GM18873 (cell line): Measurements from ENCODE around the gene RECK.
"Not testable (repeated sequence)": the region's sequence is repeated elsewhere in the genome, so short reads cannot be mapped to it uniquely, and the experiment has no call there.

Source experiments
- ATAC-seq: cut with Tn5 transposase; IDR thresholded peaks from one replicate; pipeline ENCODE4 v1.9.1; 2021; ENCODE audit warnings: mild to moderate bottlenecking, moderate library complexity, moderate number of reproducible peaks; ENCODE audit not compliant: unreplicated experiment, low FRiP score

RECK gene

GRCh38 chr9:36036780-36037548, at the start of gene RECK:
TSS of gene RECK (plus strand) at chr9:36036913. CDS start at chr9:36036999, 86 bp downstream.
- ATAC-seq = no peak

- no peak for ATAC-seq
Measured at GRCh38 chr9:35990155-35990554, 46.6 kb upstream of the RECK start.

GRCh38 chr9:35993136-35993535, 43.6 kb upstream of the RECK start:
- not testable (repeated sequence) for ATAC-seq

- ATAC-seq = no peak
Measured at GRCh38 chr9:35993976-35994720, 42.6 kb upstream of the RECK start.

- ATAC-seq = no peak
Measured at GRCh38 chr9:35994959-35995358, 41.8 kb upstream of the RECK start.

GRCh38 chr9:35996358-35996970, 40.2 kb upstream of the RECK start:
- no peak for ATAC-seq

GRCh38 chr9:35997016-35997415, 39.7 kb upstream of the RECK start:
- ATAC-seq = not testable (repeated sequence)

- no peak for ATAC-seq
Measured at GRCh38 chr9:35998333-35998732, 38.4 kb upstream of the RECK start.

- ATAC-seq = no peak
Measured at GRCh38 chr9:36005891-36006290, 30.8 kb upstream of the RECK start.

GRCh38 chr9:36006549-36007315, 30.0 kb upstream of the RECK start:
- ATAC-seq = no peak

- no peak for ATAC-seq
Measured at GRCh38 chr9:36007316-36007708, 29.4 kb upstream of the RECK start.

GRCh38 chr9:36007852-36008251, 28.9 kb upstream of the RECK start:
- ATAC-seq = no peak

GRCh38 chr9:36008774-36009300, 27.9 kb upstream of the RECK start:
- ATAC-seq = peak; percentile 54

GRCh38 chr9:36011379-36011778, 25.3 kb upstream of the RECK start:
- ATAC-seq = no peak

GRCh38 chr9:36017278-36017677, 19.4 kb upstream of the RECK start:
- no peak for ATAC-seq

- no peak for ATAC-seq
Measured at GRCh38 chr9:36018129-36018528, 18.6 kb upstream of the RECK start.

- no peak for ATAC-seq
Measured at GRCh38 chr9:36018891-36019720, 17.6 kb upstream of the RECK start.

- ATAC-seq = no peak
Measured at GRCh38 chr9:36021968-36022367, 14.7 kb upstream of the RECK start.

- ATAC-seq = no peak
Measured at GRCh38 chr9:36023260-36024048, 13.3 kb upstream of the RECK start.
